Brain pericyte (primary cell): Measurements from ENCODE around the gene DYSF.
A peak's percentile ranks its signal among the peaks of the same experiment; 100 is the strongest.

Experiments
- DNase-seq: peaks from one replicate; pipeline ENCODE4 v3.0.0-alpha.2; 2012; ENCODE audit warnings: low read depth, low spot score

The DYSF gene

GRCh38 chr2:71614976-71615766 is 161.8 kb downstream of the DYSF start:
- DNase-seq = peak; percentile 47

DNA sequence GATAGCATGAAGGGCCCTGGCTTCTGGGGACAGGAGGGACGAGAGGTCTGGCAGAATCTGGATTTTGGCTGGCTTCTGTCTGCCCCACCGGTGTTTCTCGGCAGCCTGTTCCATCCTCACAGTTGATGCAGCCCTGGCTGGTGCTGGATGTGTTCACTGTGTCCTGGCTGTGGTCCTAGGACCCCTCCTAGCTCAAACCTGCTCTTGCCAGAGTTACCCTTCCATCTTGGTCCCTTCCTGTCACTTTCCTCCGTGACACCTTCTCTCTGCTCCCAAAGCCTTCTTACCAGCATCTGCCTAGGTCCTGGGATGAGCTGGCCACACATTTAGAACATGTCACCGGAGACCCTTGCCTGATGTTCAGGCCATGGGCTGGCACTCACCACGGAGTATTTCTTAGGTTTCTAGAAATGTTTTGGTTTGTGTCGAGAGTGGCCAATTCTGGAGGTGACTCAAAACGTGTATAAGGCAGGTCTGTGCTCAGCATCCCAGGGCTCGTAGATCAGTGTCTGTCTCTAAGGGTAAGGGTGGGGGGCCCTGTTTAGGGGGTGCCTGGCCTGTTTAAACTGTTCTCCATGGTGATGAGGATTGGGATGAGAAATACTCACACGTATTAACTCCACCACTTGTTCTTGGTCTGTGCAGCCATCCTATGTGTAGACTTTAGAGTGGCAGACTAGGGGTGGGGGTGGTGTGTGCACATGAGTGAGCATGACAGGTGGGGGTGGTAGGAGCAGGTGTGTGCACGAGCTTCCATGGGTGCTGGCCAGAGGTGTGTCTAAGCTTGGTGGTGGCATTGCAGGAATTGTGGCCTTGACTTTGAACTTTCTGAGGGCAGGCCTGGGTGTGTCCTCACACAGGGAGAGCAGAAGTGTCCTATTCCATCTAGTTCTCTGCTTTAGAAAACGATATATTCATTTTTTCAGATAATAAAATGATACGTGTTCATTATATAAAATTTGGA is 162.7 kb downstream of the DYSF start:
- DNase-seq = no peak

GRCh38 chr2:71617266-71617665 is 163.9 kb downstream of the DYSF start:
- DNase-seq = no peak

DNA sequence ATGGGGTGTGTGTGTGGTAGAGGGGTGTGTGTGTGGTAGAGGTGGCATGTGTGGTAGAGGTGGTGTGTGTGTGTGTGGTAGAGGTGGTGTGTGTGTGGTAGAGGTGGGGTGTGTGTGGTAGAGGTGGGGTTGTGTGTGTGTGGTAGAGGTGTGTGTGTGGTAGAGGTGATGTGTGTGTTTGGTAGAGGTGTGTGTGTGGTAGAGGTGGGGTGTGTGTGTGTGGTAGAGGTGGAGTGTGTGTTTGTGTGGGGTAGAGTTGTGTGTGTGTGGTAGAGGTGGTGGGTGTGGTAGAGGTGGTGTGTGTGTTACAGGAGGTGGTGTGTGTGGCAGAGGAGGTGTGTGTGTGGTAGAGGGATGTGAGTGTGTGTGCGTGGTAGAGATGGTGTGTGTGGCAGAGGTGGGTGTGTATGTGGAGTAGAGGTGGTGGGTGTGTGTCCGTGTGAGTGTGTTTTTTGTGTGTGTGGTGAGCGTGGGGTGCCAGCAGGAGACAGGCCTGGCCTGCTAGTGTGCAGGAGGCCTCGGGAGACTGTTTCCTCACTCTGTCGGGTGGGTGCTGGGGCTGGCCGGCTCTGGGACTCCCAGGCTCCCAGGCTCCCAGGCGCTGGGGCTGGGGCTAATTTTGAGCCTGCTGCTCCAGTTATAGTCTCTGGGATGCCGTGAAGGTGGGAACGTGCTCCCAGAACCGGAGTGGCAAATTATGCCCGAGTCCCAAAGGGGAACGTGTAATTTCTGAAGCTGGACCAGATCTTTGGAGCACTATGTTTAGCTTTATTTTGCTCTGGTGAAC is 165.2 kb downstream of the DYSF start:
- DNase-seq = no peak

- DNase-seq = no peak
Measured at GRCh38 chr2:71619230-71619741, 165.9 kb downstream of the DYSF start.

DNA sequence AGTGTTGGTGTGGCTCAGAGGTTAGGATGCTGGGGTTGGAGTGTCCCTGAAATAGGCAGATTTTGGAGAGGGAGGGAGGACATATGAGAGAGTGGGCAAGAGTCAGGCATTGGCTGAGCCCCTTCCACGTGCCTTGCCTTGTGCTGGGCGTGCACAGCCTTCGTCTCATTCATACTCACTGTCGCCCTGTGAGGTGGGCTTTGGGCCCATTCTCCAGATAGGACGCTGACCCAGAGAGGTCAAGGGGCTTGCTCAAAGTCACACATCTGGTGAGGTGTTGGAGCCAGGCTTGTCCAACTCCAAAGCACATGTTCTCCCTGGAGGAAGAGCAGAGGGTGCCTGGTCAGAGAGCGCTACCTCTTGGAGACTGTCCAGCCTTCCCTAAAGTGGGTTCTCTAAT is 166.8 kb downstream of the DYSF start:
- DNase-seq = no peak

- no peak for DNase-seq
Measured at GRCh38 chr2:71620851-71621251, 167.5 kb downstream of the DYSF start.

GRCh38 chr2:71629273-71629672 is 175.9 kb downstream of the DYSF start:
- no peak for DNase-seq

DNA sequence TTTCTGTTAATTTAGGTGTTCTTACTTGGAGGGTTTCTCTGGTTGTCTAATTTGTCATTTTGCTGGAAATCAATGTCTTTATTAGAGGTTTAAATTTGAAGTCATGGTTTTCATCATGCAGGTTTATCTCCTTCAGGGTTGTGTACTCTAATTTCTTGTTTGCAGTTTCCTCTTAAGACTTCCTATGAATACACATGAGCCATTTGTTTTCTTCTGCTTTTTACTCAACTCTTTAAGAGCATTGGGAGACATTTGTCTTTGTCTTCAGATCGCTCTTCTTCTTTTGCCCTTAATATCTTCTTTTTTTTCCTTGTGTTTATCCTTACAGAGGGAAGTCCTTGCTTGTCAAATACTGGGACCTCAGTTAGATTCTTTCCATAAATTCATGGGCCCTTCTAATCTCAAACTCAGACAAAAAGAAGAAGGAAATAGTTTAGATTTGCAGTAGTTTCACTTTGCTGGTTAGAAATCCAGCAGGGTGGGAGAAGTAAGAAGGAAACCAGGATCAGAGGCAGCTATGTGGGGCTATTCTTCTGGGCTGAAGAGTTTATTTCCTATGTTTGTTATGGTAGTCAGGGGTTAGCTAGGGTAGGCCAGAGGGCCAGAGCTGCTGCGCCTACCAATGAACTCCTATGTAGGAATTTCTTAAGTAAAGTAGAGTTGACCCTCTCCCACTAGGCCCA is 176.6 kb downstream of the DYSF start:
- DNase-seq = no peak

- DNase-seq = no peak
Measured at GRCh38 chr2:71630454-71631328, 177.3 kb downstream of the DYSF start.

DNA sequence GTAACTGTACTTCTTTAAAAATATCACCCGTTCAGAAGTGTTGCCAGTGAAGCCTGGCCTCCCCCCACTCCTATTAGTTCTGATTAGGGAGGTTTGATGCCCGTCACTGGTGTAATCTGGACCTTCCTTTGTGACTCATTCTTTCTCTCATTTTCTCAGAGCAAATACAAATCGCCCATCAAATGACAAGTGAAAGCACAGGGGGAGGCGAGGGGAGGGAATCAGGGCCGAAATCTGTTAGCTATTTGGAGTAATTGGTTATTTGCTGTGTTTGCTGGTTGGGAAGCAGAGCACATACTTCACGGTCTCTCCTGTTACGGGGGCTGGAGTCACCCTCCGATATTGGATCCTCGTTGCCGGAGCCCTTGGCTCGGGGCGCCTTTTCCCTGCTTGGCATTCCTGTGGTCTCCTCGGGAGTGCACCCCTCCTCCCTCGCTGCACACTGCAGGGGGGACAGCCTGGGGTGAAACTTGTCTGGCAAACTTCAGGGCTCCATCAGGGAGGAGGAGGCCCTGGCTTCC is 178.1 kb downstream of the DYSF start:
- DNase-seq = no peak

- no peak for DNase-seq
Measured at GRCh38 chr2:71633086-71633485, 179.7 kb downstream of the DYSF start.

DNA sequence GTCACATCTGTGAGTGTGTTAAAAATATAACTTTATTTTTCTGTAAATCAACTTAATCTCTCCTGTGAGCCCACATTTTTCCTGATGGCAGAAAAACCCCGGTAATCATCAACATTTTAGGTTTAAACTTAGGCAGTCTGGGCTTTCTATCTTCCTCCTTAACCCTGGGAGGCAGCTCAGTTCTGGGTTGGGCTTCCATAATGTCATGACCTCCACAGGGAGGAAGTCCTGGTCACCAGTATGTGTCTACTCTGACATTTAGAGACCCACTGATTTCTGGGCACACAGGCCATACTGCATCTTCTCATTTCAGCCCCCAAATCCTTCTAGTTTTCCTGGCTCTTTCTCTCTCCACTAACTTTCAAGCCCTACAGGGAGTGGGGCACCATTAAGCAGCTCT is 181.2 kb downstream of the DYSF start:
- no peak for DNase-seq

GRCh38 chr2:71635798-71636197 is 182.4 kb downstream of the DYSF start:
- no peak for DNase-seq

DNA sequence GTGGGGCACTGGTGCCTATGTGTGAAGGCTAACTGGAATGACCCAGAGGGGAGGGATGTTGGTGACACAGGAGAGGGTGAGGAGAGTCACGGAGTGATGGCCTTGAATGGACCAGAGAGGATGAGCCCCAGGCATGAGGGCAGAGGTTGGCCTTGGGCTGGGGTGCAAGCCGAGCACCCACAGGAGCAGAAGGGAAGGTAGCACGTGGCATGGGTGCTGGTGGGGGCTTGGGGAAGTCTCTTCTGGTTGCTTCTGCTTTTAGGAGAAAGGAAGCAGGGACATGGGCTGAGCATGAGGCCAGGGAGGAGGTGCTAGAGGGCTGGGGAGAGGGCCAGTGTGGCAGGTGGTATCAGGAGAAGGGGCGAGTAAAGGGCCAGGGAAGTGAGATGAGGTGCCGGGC is 183.8 kb downstream of the DYSF start:
- no peak for DNase-seq

DNA sequence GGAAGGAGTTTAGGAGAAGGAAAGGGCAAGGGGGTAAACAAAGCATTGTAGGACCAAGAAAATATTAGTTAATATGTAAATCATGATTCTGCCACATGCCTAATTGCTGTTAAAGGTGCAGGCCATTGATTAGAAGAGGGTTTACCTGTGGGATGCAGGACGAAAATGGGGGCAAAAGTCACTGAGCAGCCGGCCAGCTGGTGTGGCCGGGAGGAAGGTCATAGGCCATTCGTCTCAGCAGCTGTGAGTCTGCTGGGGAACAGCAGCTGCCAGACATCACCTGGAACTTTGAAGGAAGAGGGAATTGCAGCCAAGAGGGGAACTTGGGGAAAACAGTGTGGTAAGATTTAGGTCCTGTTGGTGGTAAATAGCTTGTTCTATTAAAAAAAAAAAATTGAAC is 184.4 kb downstream of the DYSF start:
- no peak for DNase-seq

DNA sequence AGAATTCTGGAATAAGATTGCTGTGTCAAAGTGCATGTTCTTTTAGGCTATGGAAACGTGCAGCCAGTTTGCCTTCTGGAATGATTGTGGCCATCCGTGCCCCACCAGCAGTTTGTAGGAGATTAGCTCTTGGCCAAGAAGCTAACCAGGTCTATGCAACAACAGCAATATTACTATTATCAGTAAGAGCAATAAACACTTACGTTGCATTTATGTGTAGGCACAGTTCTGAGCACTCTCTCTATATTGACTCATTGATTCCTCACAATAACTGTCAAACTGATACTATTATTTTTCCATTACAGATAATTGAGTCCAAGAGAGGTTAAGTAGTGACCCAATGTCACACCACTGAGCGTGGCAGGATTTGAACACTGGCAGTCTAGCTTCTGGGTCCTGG is 186.4 kb downstream of the DYSF start:
- DNase-seq = no peak

GRCh38 chr2:71640489-71640888 is 187.1 kb downstream of the DYSF start:
- DNase-seq = no peak

DNA sequence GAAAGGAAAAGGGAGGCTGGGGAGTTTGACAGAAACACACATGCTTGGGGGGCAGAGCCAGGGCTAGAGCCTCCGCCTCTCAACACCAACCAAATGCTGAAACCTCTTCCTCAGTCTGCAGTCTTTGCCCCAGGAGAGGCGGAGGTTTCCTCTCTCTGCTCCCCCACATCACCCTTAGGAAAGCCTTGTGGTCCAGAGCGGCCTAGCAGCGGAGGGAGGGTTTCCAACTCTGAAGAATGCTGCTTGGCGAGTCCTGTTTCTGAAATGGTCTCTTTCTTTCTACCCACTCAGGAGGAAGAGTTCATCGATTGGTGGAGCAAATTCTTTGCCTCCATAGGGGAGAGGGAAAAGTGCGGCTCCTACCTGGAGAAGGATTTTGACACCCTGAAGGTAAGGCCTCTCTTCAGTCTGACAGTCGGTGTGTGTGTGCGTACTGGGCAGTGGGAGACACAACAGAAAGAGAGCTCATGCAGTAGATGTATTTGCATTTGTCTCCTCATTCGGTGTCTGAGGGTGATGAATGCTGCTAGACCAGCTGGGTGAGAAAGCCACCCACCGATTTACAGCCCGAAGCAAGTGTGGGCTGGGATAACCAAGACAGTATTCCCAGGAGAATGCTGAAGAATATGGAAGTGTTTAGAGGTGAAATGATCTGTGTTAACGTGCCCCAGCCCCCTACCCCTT is 190.5 kb downstream of the DYSF start:
- no peak for DNase-seq
